ENCODE measurements around the gene CHN2. TPM values are rescaled to one million over a fixed set of nuclear protein-coding genes. Genes with fewer than 3 reads are reported as not detected.

Gene CHN2
- total RNA-seq, 1 experiment from 2014 or later: 4.2 TPM

GRCh38 chr7:29426587-29426986 lies 232.0 kb downstream of the CHN2 start:
- no peak for DNase-seq
- Histone ChIP-seq H3K27me3 (ENCODE audit: control insufficient read depth, insufficient read depth, low read length) (no peaks in the 10 kb centered on the region), H3K4me3 (ENCODE audit: insufficient read depth, low read depth, low read length) (no peak overlapping the region), H3K36me3 (replicated peaks; ENCODE audit: control insufficient read depth, insufficient read depth, low read length) (no peaks in the 10 kb centered on the region)

GRCh38 chr7:29429401-29429800 lies 234.8 kb downstream of the CHN2 start:
- H3K27me3 ChIP-seq (ENCODE audit: control insufficient read depth, insufficient read depth, low read length): no peaks in the 10 kb centered on the region
- H3K4me3 ChIP-seq (ENCODE audit: insufficient read depth, low read depth, low read length): no peak overlapping the region
- H3K36me3 ChIP-seq (replicated peaks; ENCODE audit: control insufficient read depth, insufficient read depth, low read length): no peaks in the 10 kb centered on the region
- DNase-seq: no peak

- no peak overlapping the region for H3K4me3 ChIP-seq (ENCODE audit: insufficient read depth, low read depth, low read length)
- DNase-seq: no peak
- H3K36me3 ChIP-seq (replicated peaks; ENCODE audit: control insufficient read depth, insufficient read depth, low read length): no peaks in the 10 kb centered on the region
- H3K27me3 ChIP-seq (ENCODE audit: control insufficient read depth, insufficient read depth, low read length): no peaks in the 10 kb centered on the region
Measured at GRCh38 chr7:29430279-29430949, 235.8 kb downstream of the CHN2 start.

- no peaks in the 10 kb centered on the region for H3K36me3 ChIP-seq (replicated peaks; ENCODE audit: control insufficient read depth, insufficient read depth, low read length)
- no peaks in the 10 kb centered on the region for H3K27me3 ChIP-seq (ENCODE audit: control insufficient read depth, insufficient read depth, low read length)
- H3K4me3 ChIP-seq (ENCODE audit: insufficient read depth, low read depth, low read length): no peak overlapping the region
- DNase-seq: no peak
Measured at GRCh38 chr7:29431686-29432085, 237.1 kb downstream of the CHN2 start.

- no peak overlapping the region for H3K4me3 ChIP-seq (ENCODE audit: insufficient read depth, low read depth, low read length)
- DNase-seq: no peak
- H3K36me3 ChIP-seq (replicated peaks; ENCODE audit: control insufficient read depth, insufficient read depth, low read length): no peaks in the 10 kb centered on the region
Measured at GRCh38 chr7:29432721-29433120, 238.1 kb downstream of the CHN2 start.

GRCh38 chr7:29434380-29434768 lies 239.8 kb downstream of the CHN2 start:
- Histone ChIP-seq H3K4me3 (ENCODE audit: insufficient read depth, low read depth, low read length) (no peak overlapping the region), H3K36me3 (replicated peaks; ENCODE audit: control insufficient read depth, insufficient read depth, low read length) (no peaks in the 10 kb centered on the region), H3K27me3 (ENCODE audit: control insufficient read depth, insufficient read depth, low read length) (no peaks in the 10 kb centered on the region)

More at GRCh38 chr7:29432721-29433120, 238.1 kb downstream of the CHN2 start:
- H3K27me3 ChIP-seq (ENCODE audit: control insufficient read depth, insufficient read depth, low read length): no peaks in the 10 kb centered on the region

GRCh38 chr7:29435167-29435566 lies 240.6 kb downstream of the CHN2 start:
- Histone ChIP-seq H3K4me3 (ENCODE audit: insufficient read depth, low read depth, low read length) (no peak overlapping the region), H3K27me3 (ENCODE audit: control insufficient read depth, insufficient read depth, low read length) (no peaks in the 10 kb centered on the region), H3K36me3 (replicated peaks; ENCODE audit: control insufficient read depth, insufficient read depth, low read length) (no peaks in the 10 kb centered on the region)
- no peak for DNase-seq

More at GRCh38 chr7:29434380-29434768, 239.8 kb downstream of the CHN2 start:
- no peak for DNase-seq

- no peak for DNase-seq
- no peaks in the 10 kb centered on the region for H3K36me3 ChIP-seq (replicated peaks; ENCODE audit: control insufficient read depth, insufficient read depth, low read length)
- H3K4me3 ChIP-seq (ENCODE audit: insufficient read depth, low read depth, low read length): no peak overlapping the region
- no peaks in the 10 kb centered on the region for H3K27me3 ChIP-seq (ENCODE audit: control insufficient read depth, insufficient read depth, low read length)
Measured at GRCh38 chr7:29435902-29436301, 241.3 kb downstream of the CHN2 start.

GRCh38 chr7:29442146-29442545 lies 247.6 kb downstream of the CHN2 start:
- Histone ChIP-seq H3K4me3 (ENCODE audit: insufficient read depth, low read depth, low read length) (no peak overlapping the region), H3K36me3 (replicated peaks; ENCODE audit: control insufficient read depth, insufficient read depth, low read length) (no peaks in the 10 kb centered on the region), H3K27me3 (ENCODE audit: control insufficient read depth, insufficient read depth, low read length) (no peaks in the 10 kb centered on the region)
- peak; percentile 79 for DNase-seq

GRCh38 chr7:29443552-29443951 lies 249.0 kb downstream of the CHN2 start:
- H3K27me3 ChIP-seq (ENCODE audit: control insufficient read depth, insufficient read depth, low read length): no peaks in the 10 kb centered on the region

GRCh38 chr7:29444267-29444666 lies 249.7 kb downstream of the CHN2 start:
- Histone ChIP-seq H3K4me3 (ENCODE audit: insufficient read depth, low read depth, low read length) (no peak overlapping the region), H3K36me3 (replicated peaks; ENCODE audit: control insufficient read depth, insufficient read depth, low read length) (no peaks in the 10 kb centered on the region), H3K27me3 (ENCODE audit: control insufficient read depth, insufficient read depth, low read length) (no peaks in the 10 kb centered on the region)
- no peak for DNase-seq

More at GRCh38 chr7:29443552-29443951, 249.0 kb downstream of the CHN2 start:
- DNase-seq: no peak
- no peak overlapping the region for H3K4me3 ChIP-seq (ENCODE audit: insufficient read depth, low read depth, low read length)
- H3K36me3 ChIP-seq (replicated peaks; ENCODE audit: control insufficient read depth, insufficient read depth, low read length): no peaks in the 10 kb centered on the region

- DNase-seq: no peak
- H3K36me3 ChIP-seq (replicated peaks; ENCODE audit: control insufficient read depth, insufficient read depth, low read length): no peaks in the 10 kb centered on the region
- H3K4me3 ChIP-seq (ENCODE audit: insufficient read depth, low read depth, low read length): no peak overlapping the region
- H3K27me3 ChIP-seq (ENCODE audit: control insufficient read depth, insufficient read depth, low read length): no peaks in the 10 kb centered on the region
Measured at GRCh38 chr7:29445736-29446135, 251.2 kb downstream of the CHN2 start.

GRCh38 chr7:29447828-29448227 lies 253.3 kb downstream of the CHN2 start:
- no peaks in the 10 kb centered on the region for H3K36me3 ChIP-seq (replicated peaks; ENCODE audit: control insufficient read depth, insufficient read depth, low read length)
- no peak overlapping the region for H3K4me3 ChIP-seq (ENCODE audit: insufficient read depth, low read depth, low read length)
- no peak for DNase-seq
- H3K27me3 ChIP-seq (ENCODE audit: control insufficient read depth, insufficient read depth, low read length): no peaks in the 10 kb centered on the region

- Histone ChIP-seq H3K27me3 (ENCODE audit: control insufficient read depth, insufficient read depth, low read length) (no peaks in the 10 kb centered on the region), H3K4me3 (ENCODE audit: insufficient read depth, low read depth, low read length) (no peak overlapping the region), H3K36me3 (replicated peaks; ENCODE audit: control insufficient read depth, insufficient read depth, low read length) (no peaks in the 10 kb centered on the region)
- DNase-seq: no peak
Measured at GRCh38 chr7:29449569-29450260, 255.1 kb downstream of the CHN2 start.

- no peak for DNase-seq
- H3K27me3 ChIP-seq (ENCODE audit: control insufficient read depth, insufficient read depth, low read length): no peaks in the 10 kb centered on the region
Measured at GRCh38 chr7:29453021-29453420, 258.4 kb downstream of the CHN2 start.

More at GRCh38 chr7:29453021-29453420, 258.4 kb downstream of the CHN2 start:
- no peaks in the 10 kb centered on the region for H3K36me3 ChIP-seq (replicated peaks; ENCODE audit: control insufficient read depth, insufficient read depth, low read length)
- H3K4me3 ChIP-seq (ENCODE audit: insufficient read depth, low read depth, low read length): no peak overlapping the region

All from H7 (cell line).